ENCODE data around the gene JAM3.

JAM3 gene

GRCh38 chr11:134146598-134146997 lies 77.7 kb downstream of the JAM3 start:
- ATAC-seq, result no peak
- no peak for TF ChIP-seq OSR1 (CRISPR knock-in tag; IDR thresholded peaks at IDR 0.05)
- TF ChIP-seq ZNF8 (CRISPR knock-in tag; IDR thresholded peaks at IDR 0.05), result no peak
- no peak for TF ChIP-seq PPARA (CRISPR knock-in tag; IDR thresholded peaks at IDR 0.05; ENCODE audit: borderline replicate concordance)
- TF ChIP-seq POU6F1 (CRISPR knock-in tag; IDR thresholded peaks at IDR 0.05; ENCODE audit: borderline replicate concordance, low read depth), result no peak
- TF ChIP-seq GLIS3 (CRISPR knock-in tag; IDR thresholded peaks at IDR 0.05), result no peak
- TF ChIP-seq ZFP30 (CRISPR knock-in tag; IDR thresholded peaks at IDR 0.05), result no peak
- TF ChIP-seq, protein P1, sequence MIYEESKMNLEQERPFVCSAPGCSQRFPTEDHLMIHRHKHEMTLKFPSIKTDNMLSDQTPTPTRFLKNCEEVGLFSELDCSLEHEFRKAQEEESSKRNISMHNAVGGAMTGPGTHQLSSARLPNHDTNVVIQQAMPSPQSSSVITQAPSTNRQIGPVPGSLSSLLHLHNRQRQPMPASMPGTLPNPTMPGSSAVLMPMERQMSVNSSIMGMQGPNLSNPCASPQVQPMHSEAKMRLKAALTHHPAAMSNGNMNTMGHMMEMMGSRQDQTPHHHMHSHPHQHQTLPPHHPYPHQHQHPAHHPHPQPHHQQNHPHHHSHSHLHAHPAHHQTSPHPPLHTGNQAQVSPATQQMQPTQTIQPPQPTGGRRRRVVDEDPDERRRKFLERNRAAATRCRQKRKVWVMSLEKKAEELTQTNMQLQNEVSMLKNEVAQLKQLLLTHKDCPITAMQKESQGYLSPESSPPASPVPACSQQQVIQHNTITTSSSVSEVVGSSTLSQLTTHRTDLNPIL (CRISPR knock-in tag; IDR thresholded peaks at IDR 0.05; ENCODE audit: low read depth), result no peak
- no peak for TF ChIP-seq TOX (CRISPR knock-in tag; IDR thresholded peaks at IDR 0.05; ENCODE audit: borderline replicate concordance)
- no peak for TF ChIP-seq ISL1 (CRISPR knock-in tag; IDR thresholded peaks at IDR 0.05)
- no peak for TF ChIP-seq ZNF70 (CRISPR knock-in tag; IDR thresholded peaks at IDR 0.05)
- TF ChIP-seq ARNTL (CRISPR knock-in tag; IDR thresholded peaks at IDR 0.05; ENCODE audit: borderline replicate concordance, low read depth), result no peak
- TF ChIP-seq ZC3H10 (CRISPR knock-in tag; IDR thresholded peaks at IDR 0.05), result no peak
- no peak for TF ChIP-seq ESRRG (CRISPR knock-in tag; IDR thresholded peaks at IDR 0.05)
- no peak for TF ChIP-seq CSDC2 (CRISPR knock-in tag; IDR thresholded peaks at IDR 0.05)
- no peak for TF ChIP-seq RARB (CRISPR knock-in tag; IDR thresholded peaks at IDR 0.05)
- no peak for TF ChIP-seq ZNF565 (CRISPR knock-in tag; conservative IDR thresholded peaks at IDR 0.05; ENCODE audit: low read depth)
- TF ChIP-seq BACH2 (CRISPR knock-in tag; IDR thresholded peaks at IDR 0.05; ENCODE audit: borderline replicate concordance), result no peak
- TF ChIP-seq, protein P2, sequence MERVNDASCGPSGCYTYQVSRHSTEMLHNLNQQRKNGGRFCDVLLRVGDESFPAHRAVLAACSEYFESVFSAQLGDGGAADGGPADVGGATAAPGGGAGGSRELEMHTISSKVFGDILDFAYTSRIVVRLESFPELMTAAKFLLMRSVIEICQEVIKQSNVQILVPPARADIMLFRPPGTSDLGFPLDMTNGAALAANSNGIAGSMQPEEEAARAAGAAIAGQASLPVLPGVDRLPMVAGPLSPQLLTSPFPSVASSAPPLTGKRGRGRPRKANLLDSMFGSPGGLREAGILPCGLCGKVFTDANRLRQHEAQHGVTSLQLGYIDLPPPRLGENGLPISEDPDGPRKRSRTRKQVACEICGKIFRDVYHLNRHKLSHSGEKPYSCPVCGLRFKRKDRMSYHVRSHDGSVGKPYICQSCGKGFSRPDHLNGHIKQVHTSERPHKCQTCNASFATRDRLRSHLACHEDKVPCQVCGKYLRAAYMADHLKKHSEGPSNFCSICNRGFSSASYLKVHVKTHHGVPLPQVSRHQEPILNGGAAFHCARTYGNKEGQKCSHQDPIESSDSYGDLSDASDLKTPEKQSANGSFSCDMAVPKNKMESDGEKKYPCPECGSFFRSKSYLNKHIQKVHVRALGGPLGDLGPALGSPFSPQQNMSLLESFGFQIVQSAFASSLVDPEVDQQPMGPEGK (CRISPR knock-in tag; IDR thresholded peaks at IDR 0.05; ENCODE audit: borderline replicate concordance), result no peak
- TF ChIP-seq, protein P3, sequence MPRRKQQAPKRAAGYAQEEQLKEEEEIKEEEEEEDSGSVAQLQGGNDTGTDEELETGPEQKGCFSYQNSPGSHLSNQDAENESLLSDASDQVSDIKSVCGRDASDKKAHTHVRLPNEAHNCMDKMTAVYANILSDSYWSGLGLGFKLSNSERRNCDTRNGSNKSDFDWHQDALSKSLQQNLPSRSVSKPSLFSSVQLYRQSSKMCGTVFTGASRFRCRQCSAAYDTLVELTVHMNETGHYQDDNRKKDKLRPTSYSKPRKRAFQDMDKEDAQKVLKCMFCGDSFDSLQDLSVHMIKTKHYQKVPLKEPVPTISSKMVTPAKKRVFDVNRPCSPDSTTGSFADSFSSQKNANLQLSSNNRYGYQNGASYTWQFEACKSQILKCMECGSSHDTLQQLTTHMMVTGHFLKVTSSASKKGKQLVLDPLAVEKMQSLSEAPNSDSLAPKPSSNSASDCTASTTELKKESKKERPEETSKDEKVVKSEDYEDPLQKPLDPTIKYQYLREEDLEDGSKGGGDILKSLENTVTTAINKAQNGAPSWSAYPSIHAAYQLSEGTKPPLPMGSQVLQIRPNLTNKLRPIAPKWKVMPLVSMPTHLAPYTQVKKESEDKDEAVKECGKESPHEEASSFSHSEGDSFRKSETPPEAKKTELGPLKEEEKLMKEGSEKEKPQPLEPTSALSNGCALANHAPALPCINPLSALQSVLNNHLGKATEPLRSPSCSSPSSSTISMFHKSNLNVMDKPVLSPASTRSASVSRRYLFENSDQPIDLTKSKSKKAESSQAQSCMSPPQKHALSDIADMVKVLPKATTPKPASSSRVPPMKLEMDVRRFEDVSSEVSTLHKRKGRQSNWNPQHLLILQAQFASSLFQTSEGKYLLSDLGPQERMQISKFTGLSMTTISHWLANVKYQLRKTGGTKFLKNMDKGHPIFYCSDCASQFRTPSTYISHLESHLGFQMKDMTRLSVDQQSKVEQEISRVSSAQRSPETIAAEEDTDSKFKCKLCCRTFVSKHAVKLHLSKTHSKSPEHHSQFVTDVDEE (CRISPR knock-in tag; IDR thresholded peaks at IDR 0.05), result no peak

DNA sequence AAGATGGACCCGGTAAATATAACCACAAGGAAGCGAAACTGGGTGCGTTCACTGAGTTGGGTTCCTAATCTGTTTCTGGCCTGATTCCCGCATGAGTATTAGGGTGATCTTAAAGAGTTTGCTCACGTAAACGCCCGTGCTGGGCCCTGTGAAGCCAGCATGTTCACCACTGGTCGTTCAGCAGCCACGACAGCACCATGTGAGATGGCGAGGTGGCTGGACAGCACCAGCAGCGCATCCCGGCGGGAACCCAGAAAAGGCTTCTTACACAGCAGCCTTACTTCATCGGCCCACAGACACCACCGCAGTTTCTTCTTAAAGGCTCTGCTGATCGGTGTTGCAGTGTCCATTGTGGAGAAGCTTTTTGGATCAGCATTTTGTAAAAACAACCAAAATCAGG lies 80.5 kb downstream of the JAM3 start:
- no peak for ATAC-seq

DNA sequence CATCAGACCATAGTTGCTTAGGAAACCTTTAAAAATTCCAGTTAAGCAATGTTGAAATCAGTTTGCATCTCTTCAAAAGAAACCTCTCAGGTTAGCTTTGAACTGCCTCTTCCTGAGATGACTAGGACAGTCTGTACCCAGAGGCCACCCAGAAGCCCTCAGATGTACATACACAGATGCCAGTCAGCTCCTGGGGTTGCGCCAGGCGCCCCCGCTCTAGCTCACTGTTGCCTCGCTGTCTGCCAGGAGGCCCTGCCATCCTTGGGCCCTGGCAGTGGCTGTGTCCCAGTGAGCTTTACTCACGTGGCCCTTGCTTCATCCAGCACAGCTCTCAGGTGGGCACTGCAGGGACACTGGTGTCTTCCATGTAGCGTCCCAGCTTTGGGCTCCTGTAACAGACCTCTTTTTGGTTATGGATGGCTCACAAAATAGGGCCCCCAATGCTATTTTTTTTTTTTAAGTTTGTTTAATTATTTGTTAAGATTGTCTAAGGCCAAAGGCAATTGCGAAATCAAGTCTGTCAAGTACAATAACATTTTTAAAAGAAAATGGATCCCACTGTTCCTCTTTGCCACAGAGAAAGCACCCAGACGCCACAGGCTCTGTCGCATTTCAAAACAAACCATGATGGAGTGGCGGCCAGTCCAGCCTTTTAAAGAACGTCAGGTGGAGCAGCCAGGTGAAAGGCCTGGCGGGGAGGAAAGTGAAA lies 81.5 kb downstream of the JAM3 start:
- ATAC-seq, result no peak
- TF ChIP-seq SNAI2 (CRISPR knock-in tag; IDR thresholded peaks at IDR 0.05), result no peak
- TF ChIP-seq RARB (CRISPR knock-in tag; IDR thresholded peaks at IDR 0.05), result no peak
- no peak for TF ChIP-seq ESRRG (CRISPR knock-in tag; IDR thresholded peaks at IDR 0.05)
- no peak for TF ChIP-seq ZFP30 (CRISPR knock-in tag; IDR thresholded peaks at IDR 0.05)
- TF ChIP-seq, protein P2 (CRISPR knock-in tag; IDR thresholded peaks at IDR 0.05; ENCODE audit: borderline replicate concordance), result no peak
- TF ChIP-seq, protein P3 (CRISPR knock-in tag; IDR thresholded peaks at IDR 0.05), result no peak
- no peak for TF ChIP-seq PPARA (CRISPR knock-in tag; IDR thresholded peaks at IDR 0.05; ENCODE audit: borderline replicate concordance)
- TF ChIP-seq ARNTL (CRISPR knock-in tag; IDR thresholded peaks at IDR 0.05; ENCODE audit: borderline replicate concordance, low read depth), result no peak
- TF ChIP-seq ZNF70 (CRISPR knock-in tag; IDR thresholded peaks at IDR 0.05), result no peak
- TF ChIP-seq ZC3H10 (CRISPR knock-in tag; IDR thresholded peaks at IDR 0.05), result no peak
- TF ChIP-seq BACH2 (CRISPR knock-in tag; IDR thresholded peaks at IDR 0.05; ENCODE audit: borderline replicate concordance), result no peak
- TF ChIP-seq, protein P4, sequence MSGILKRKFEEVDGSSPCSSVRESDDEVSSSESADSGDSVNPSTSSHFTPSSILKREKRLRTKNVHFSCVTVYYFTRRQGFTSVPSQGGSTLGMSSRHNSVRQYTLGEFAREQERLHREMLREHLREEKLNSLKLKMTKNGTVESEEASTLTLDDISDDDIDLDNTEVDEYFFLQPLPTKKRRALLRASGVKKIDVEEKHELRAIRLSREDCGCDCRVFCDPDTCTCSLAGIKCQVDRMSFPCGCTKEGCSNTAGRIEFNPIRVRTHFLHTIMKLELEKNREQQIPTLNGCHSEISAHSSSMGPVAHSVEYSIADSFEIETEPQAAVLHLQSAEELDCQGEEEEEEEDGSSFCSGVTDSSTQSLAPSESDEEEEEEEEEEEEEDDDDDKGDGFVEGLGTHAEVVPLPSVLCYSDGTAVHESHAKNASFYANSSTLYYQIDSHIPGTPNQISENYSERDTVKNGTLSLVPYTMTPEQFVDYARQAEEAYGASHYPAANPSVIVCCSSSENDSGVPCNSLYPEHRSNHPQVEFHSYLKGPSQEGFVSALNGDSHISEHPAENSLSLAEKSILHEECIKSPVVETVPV (CRISPR knock-in tag; IDR thresholded peaks at IDR 0.05), result no peak
- no peak for TF ChIP-seq GLIS3 (CRISPR knock-in tag; IDR thresholded peaks at IDR 0.05)
- TF ChIP-seq OSR1 (CRISPR knock-in tag; IDR thresholded peaks at IDR 0.05), result no peak

More for the DNA sequence above, 80.5 kb downstream of the JAM3 start:
- no peak for TF ChIP-seq ZFP3 (CRISPR knock-in tag; IDR thresholded peaks at IDR 0.05)
